K562 (cell line): Measurements from ENCODE around the gene CORIN. TPM values are rescaled to one million over a fixed set of nuclear protein-coding genes. Genes with fewer than 3 reads are reported as not detected.

Experiments
- ATAC-seq: fragments of 200-7000 bp; cut with Tn5 transposase; 3 replicates; pipeline ENCODE4 v1.9.1; 2020; ENCODE audit warnings: moderate library complexity
- BruUV-seq: library from RNA; stranded (reverse); fragments of 400-500 nt; replicated peaks from 2 replicates; lab custom pipeline; 2021; lab: Mats Ljungman, UMichigan
- CTCF ChIA-PET: fragments of 300-600 bp; formaldehyde crosslinking; extraction: SDS; loops from one replicate; lab custom pipeline; 2021; ENCODE audit warnings: low intra/inter-chr PET ratio; lab: Yijun Ruan, JAX
- POLR2A ChIA-PET: fragments of 300-600, 350-650 bp; sonication (Branson Sonifier 250); formaldehyde crosslinking; extraction: SDS; loops from one replicate; lab custom pipeline; 2021; ENCODE audit warnings: antibody characterized with exemption, inconsistent platforms; lab: Yijun Ruan, JAX
- DNase-seq, 4 experiments: peaks; one replicate each; pipeline versions ENCODE4 v3.0.0 to v3.0.0-alpha.2; 2011 to 2018; ENCODE audit warnings: low spot score in 3 of 4, mixed read lengths in 3 of 4; ENCODE audit errors: extremely low read depth in 1 of 4
- FAIRE-seq: peaks from 2 replicates; lab custom pipeline; 2011; peaks lifted over from hg19 to GRCh38; lab: Jason Lieb, UNC
- H2AFZ ChIP-seq: 2 replicates; pipeline ENCODE4 v1.6.0; 2011; ENCODE audit warnings: low read depth, low read length, control low read depth, inconsistent platforms
- H3K27ac ChIP-seq: fragments of 200-600 bp; 3 replicates; pipeline ENCODE4 v1.8.0; 2011; ENCODE audit warnings: low read depth, mild to moderate bottlenecking, control low read depth, inconsistent platforms, low read length, moderate library complexity, mixed read lengths; ENCODE audit errors: extremely low read depth
- H3K27me3 ChIP-seq, 2 experiments: fragments of 300-600 bp in 1 of 2; 2 replicates in 1 of 2; 3 replicates in 1 of 2; pipeline versions ENCODE4 v1.6.0 to v1.8.0; 2011; ENCODE audit warnings: inconsistent platforms in 2 of 2, low read length in 2 of 2, mild to moderate bottlenecking in 1 of 2, mixed read lengths in 1 of 2, moderate library complexity in 1 of 2; ENCODE audit not compliant: control insufficient read depth in 2 of 2, insufficient read depth in 2 of 2
- H3K36me3 ChIP-seq: fragments of 300-600 bp; 3 replicates; pipeline ENCODE4 v1.8.0; 2011; ENCODE audit warnings: mild to moderate bottlenecking, low read length, inconsistent platforms; ENCODE audit not compliant: control insufficient read depth, insufficient read depth
- H3K4me1 ChIP-seq, 2 experiments: fragments of 200-600 bp in 1 of 2; replicated peaks in 1 of 2; 2 replicates in 1 of 2; 3 replicates in 1 of 2; pipeline versions ENCODE4 v1.5.1 to v1.8.0; 2011; ENCODE audit warnings: inconsistent platforms in 2 of 2, low read length in 2 of 2, mild to moderate bottlenecking in 1 of 2, mixed read lengths in 1 of 2, moderate library complexity in 1 of 2; ENCODE audit not compliant: control insufficient read depth in 2 of 2, insufficient read depth in 2 of 2
- H3K4me2 ChIP-seq: 2 replicates; pipeline ENCODE4 v1.6.1; 2011; ENCODE audit warnings: low read length, control low read depth, inconsistent platforms, mixed read lengths; ENCODE audit not compliant: insufficient read depth
- H3K4me3 ChIP-seq: fragments of 200-600 bp; sonication (generic), shearing (Covaris generic); 2 replicates; pipeline ENCODE4 v1.5.1; 2016; ENCODE audit warnings: control low read depth, inconsistent platforms
- H3K79me2 ChIP-seq: fragments of 200-600 bp; 3 replicates; pipeline ENCODE4 v1.8.0; 2011; ENCODE audit warnings: low read length, inconsistent platforms; ENCODE audit not compliant: control insufficient read depth, insufficient read depth
- H3K9ac ChIP-seq, 2 experiments: 2 replicates each; pipeline versions ENCODE4 v1.6.0 to v1.6.1; 2011; ENCODE audit warnings: low read depth in 2 of 2, low read length in 2 of 2, control low read depth in 1 of 2, inconsistent platforms in 1 of 2, mild to moderate bottlenecking in 1 of 2, mixed read lengths in 1 of 2; ENCODE audit not compliant: insufficient read depth in 1 of 2
- H3K9me1 ChIP-seq: one replicate; pipeline ENCODE4 v1.6.0; 2011; ENCODE audit warnings: inconsistent platforms, mild to moderate bottlenecking, low read length, moderate library complexity; ENCODE audit not compliant: control insufficient read depth, insufficient read depth
- H3K9me3 ChIP-seq: replicated peaks from 2 replicates; pipeline ENCODE4 v1.5.1; 2011; ENCODE audit warnings: low read depth, low read length, inconsistent platforms; ENCODE audit not compliant: control insufficient read depth, insufficient read depth
- H4K20me1 ChIP-seq: replicated peaks from 2 replicates; pipeline ENCODE4 v1.6.1; 2011; ENCODE audit warnings: low read length, inconsistent platforms, mixed read lengths; ENCODE audit not compliant: control insufficient read depth, insufficient read depth
- BRF1 ChIP-seq: IDR thresholded peaks from 3 replicates; pipeline ENCODE4 v1.6.1; 2011; ENCODE audit warnings: borderline replicate concordance, mild to moderate bottlenecking; ENCODE audit not compliant: insufficient read length; ENCODE audit errors: extremely low read depth
- CBFA2T2 ChIP-seq: fragments of 450-650 bp; conservative IDR thresholded peaks from 2 replicates; pipeline ENCODE4 v1.6.1; 2017; ENCODE audit warnings: mild to moderate bottlenecking
- FOXK2 ChIP-seq, 2 experiments: fragments of 450-650 bp; IDR thresholded peaks in 1 of 2; conservative IDR thresholded peaks in 1 of 2; 2 replicates each; pipeline ENCODE4 v1.6.1; 2016; ENCODE audit warnings: low read depth in 2 of 2, mild to moderate bottlenecking in 1 of 2
- FOXM1 ChIP-seq, 2 experiments: fragments of 450-650 bp in 1 of 2; sonication (generic) in 1 of 2; formaldehyde crosslinking in 1 of 2; IDR thresholded peaks; 2 replicates each; pipeline versions ENCODE4 v1.6.1 to v1.9.0; 2017 to 2022; ENCODE audit warnings: low read depth in 2 of 2, mild to moderate bottlenecking in 2 of 2, missing genetic modification reagents in 1 of 2, moderate library complexity in 1 of 2
- GABPB2 ChIP-seq: fragments of 250-450 bp; sonication (Bioruptor Pico); conservative IDR thresholded peaks from 2 replicates; pipeline ENCODE4 v1.5.1; 2021; ENCODE audit warnings: mild to moderate bottlenecking
- KLF1 ChIP-seq: fragments of 450-650 bp; IDR thresholded peaks from 2 replicates; pipeline ENCODE4 v1.6.1; 2016; ENCODE audit warnings: missing genetic modification characterization, missing compliant biosample characterization
- KLF10 ChIP-seq: fragments of 250-450 bp; sonication (Bioruptor Pico); IDR thresholded peaks from 2 replicates; pipeline ENCODE4 v1.6.1; 2021; ENCODE audit warnings: matching md5 sums
- OTX1 ChIP-seq: fragments of 450-650 bp; formaldehyde crosslinking; IDR thresholded peaks from 2 replicates; pipeline ENCODE4 v1.4.0; 2022; ENCODE audit warnings: mild to moderate bottlenecking
- SETDB1 ChIP-seq: IDR thresholded peaks from one replicate; pipeline ENCODE4 v1.6.1; 2012; ENCODE audit warnings: low read length, control low read depth, inconsistent platforms
- ZNF77 ChIP-seq: fragments of 250-450 bp; sonication (Bioruptor Pico); IDR thresholded peaks from 2 replicates; pipeline ENCODE4 v1.5.0; 2020
- WGBS: fragments of 100-300 bp; shearing (Covaris generic); methylation state at CpG from one replicate; pipeline ENCODE4 v1.1.6; 2016; ENCODE audit warnings: low coverage, mixed read lengths; ENCODE audit not compliant: insufficient coverage; ENCODE audit errors: missing lambda C conversion rate; 5-methylcytosine and 5-hydroxymethylcytosine counted together
- in situ Hi-C: fragments of 300-500 bp; cut with MboI; formaldehyde crosslinking; loops from 4 replicates; pipeline ENCODE4 v1.15.0; 2018; ENCODE audit warnings: inconsistent platforms, mixed read lengths
- intact Hi-C: fragments of 100-400 bp; cut with micrococcal nuclease; formaldehyde crosslinking; loops from 2 replicates; pipeline ENCODE4 v1.14.2; 2022
- polyA plus RNA-seq, 8 experiments: library from polyadenylated mRNA; depleted of rRNA in 4 of 8; stranded (reverse) in 5 of 8; unstranded in 3 of 8; fragments of >200 nt; fragmentation: Nextera tagmentation in 2 of 8; fragmentation: Illumina TruSeq in 1 of 8; extraction: Ambion mirVana in 2 of 8; extraction: Trizol in 1 of 8; gene quantifications; 2 replicates each; pipeline versions ENCODE4 v1.2.1 to v1.2.3, GENCODE V29; 2011 to 2014; ENCODE audit warnings: inconsistent platforms in 1 of 8, missing spikeins in 1 of 8
- total RNA-seq, 7 experiments: library from RNA; depleted of rRNA in 6 of 7; stranded (reverse); fragments of >200 nt in 6 of 7; fragmentation: Illumina TruSeq in 2 of 7; extraction: Trizol in 2 of 7; gene quantifications; 2 replicates each; pipeline versions ENCODE4 v1.2.1 to v1.2.3, GENCODE V29; 2011 to 2021; ENCODE audit warnings: low replicate concordance in 1 of 7
- TF ChIP-seq, protein P1 (sequence below), 2 experiments: IDR thresholded peaks in 1 of 2; conservative IDR thresholded peaks in 1 of 2; 2 replicates each; pipeline ENCODE4 v1.6.1; 2016; ENCODE audit warnings: low read depth in 2 of 2, mild to moderate bottlenecking in 1 of 2, missing compliant biosample characterization in 1 of 2, missing genetic modification characterization in 1 of 2, moderate library complexity in 1 of 2
- TF ChIP-seq, protein P2 (sequence below): sonication (generic); formaldehyde crosslinking; IDR thresholded peaks from 2 replicates; pipeline ENCODE4 v1.8.0; 2022; ENCODE audit warnings: mild to moderate bottlenecking, missing genetic modification reagents
- TF ChIP-seq, protein P3 (sequence below): sonication (generic); formaldehyde crosslinking; IDR thresholded peaks from 2 replicates; pipeline ENCODE4 v1.8.0; 2022; ENCODE audit warnings: missing genetic modification reagents, mild to moderate bottlenecking, borderline replicate concordance

Gene CORIN
- total and polyA plus RNA-seq, 9 of the 15 experiments (the other 6 are each of a cell fraction or from before 2014, with no cell fraction given), result 0.04 to 0.31 (median 0.08) TPM; not detected in 4

DNA sequence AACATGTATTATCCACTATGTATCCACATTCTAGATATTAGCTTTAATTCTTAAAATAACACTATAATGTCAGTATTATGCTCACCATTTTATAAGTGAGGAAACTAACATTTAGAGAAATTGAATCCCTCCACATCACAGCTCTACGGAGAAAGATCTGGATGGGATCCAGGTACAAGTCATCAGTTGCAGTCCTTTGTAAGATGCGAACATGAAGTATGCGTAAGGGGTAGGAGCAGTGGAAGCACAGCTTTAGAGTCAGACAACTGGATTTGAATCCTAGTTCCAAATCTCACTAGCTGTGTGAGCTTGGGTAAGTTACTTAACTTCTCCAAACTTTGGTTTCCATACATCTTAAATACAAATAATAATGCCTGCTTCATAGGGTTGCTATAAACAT, 190.3 kb downstream of the CORIN start:
- no peaks in the 10 kb centered on the region for H3K27me3 ChIP-seq
- intact Hi-C loops (no loop called here), in situ Hi-C loops (no loop called here)
- no peak overlapping the region for H3K4me2 ChIP-seq
- ChIA-PET CTCF (no interaction called here), POLR2A (no interaction called here)
- WGBS, result 2% methylated on average over 3 of the region's 3 CpGs
- BruUV-seq, result no TSS peak
- H3K9me3 ChIP-seq, result no peaks in the 10 kb centered on the region
- H3K4me1 ChIP-seq, result no peaks in the 10 kb centered on the region
- no peak for DNase-seq
- no peak overlapping the region for H2AFZ ChIP-seq
- H3K79me2 ChIP-seq, result no peaks in the 10 kb centered on the region
- H3K36me3 ChIP-seq, result no peaks in the 10 kb centered on the region
- H3K27ac ChIP-seq, result no peak overlapping the region
- no peak for FAIRE-seq
- no peak overlapping the region for H3K9ac ChIP-seq
- H3K9me1 ChIP-seq, result no peaks in the 10 kb centered on the region
- ATAC-seq, result no peak
- H3K4me3 ChIP-seq, result no peak overlapping the region
- no peaks in the 10 kb centered on the region for H4K20me1 ChIP-seq
- no peak for TF ChIP-seq FOXK2 (conservative IDR thresholded peaks at IDR 0.05 in 1 of 2, IDR thresholded peaks at IDR 0.05 in 1 of 2; ENCODE audit: low read depth in 2 of 2)
- TF ChIP-seq BRF1, result no peak
- TF ChIP-seq, protein P1, sequence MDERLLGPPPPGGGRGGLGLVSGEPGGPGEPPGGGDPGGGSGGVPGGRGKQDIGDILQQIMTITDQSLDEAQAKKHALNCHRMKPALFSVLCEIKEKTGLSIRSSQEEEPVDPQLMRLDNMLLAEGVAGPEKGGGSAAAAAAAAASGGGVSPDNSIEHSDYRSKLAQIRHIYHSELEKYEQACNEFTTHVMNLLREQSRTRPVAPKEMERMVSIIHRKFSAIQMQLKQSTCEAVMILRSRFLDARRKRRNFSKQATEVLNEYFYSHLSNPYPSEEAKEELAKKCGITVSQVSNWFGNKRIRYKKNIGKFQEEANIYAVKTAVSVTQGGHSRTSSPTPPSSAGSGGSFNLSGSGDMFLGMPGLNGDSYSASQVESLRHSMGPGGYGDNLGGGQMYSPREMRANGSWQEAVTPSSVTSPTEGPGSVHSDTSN (CRISPR knock-in tag; IDR thresholded peaks at IDR 0.05; ENCODE audit: low read depth), result no peak
- TF ChIP-seq, protein P1 (tag; conservative IDR thresholded peaks at IDR 0.05; ENCODE audit: low read depth), result no peak
- TF ChIP-seq FOXM1 (IDR thresholded peaks at IDR 0.05; ENCODE audit: low read depth), result no peak
- TF ChIP-seq FOXM1 (CRISPR knock-in tag; IDR thresholded peaks at IDR 0.05; ENCODE audit: low read depth), result no peak
- no peak for TF ChIP-seq GABPB2 (CRISPR knock-in tag)
- TF ChIP-seq, protein P2, sequence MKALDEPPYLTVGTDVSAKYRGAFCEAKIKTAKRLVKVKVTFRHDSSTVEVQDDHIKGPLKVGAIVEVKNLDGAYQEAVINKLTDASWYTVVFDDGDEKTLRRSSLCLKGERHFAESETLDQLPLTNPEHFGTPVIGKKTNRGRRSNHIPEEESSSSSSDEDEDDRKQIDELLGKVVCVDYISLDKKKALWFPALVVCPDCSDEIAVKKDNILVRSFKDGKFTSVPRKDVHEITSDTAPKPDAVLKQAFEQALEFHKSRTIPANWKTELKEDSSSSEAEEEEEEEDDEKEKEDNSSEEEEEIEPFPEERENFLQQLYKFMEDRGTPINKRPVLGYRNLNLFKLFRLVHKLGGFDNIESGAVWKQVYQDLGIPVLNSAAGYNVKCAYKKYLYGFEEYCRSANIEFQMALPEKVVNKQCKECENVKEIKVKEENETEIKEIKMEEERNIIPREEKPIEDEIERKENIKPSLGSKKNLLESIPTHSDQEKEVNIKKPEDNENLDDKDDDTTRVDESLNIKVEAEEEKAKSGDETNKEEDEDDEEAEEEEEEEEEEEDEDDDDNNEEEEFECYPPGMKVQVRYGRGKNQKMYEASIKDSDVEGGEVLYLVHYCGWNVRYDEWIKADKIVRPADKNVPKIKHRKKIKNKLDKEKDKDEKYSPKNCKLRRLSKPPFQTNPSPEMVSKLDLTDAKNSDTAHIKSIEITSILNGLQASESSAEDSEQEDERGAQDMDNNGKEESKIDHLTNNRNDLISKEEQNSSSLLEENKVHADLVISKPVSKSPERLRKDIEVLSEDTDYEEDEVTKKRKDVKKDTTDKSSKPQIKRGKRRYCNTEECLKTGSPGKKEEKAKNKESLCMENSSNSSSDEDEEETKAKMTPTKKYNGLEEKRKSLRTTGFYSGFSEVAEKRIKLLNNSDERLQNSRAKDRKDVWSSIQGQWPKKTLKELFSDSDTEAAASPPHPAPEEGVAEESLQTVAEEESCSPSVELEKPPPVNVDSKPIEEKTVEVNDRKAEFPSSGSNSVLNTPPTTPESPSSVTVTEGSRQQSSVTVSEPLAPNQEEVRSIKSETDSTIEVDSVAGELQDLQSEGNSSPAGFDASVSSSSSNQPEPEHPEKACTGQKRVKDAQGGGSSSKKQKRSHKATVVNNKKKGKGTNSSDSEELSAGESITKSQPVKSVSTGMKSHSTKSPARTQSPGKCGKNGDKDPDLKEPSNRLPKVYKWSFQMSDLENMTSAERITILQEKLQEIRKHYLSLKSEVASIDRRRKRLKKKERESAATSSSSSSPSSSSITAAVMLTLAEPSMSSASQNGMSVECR, result no peak
- TF ChIP-seq SETDB1, result no peak
- TF ChIP-seq OTX1 (CRISPR knock-in tag), result no peak
- TF ChIP-seq, protein P3, sequence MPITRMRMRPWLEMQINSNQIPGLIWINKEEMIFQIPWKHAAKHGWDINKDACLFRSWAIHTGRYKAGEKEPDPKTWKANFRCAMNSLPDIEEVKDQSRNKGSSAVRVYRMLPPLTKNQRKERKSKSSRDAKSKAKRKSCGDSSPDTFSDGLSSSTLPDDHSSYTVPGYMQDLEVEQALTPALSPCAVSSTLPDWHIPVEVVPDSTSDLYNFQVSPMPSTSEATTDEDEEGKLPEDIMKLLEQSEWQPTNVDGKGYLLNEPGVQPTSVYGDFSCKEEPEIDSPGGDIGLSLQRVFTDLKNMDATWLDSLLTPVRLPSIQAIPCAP (CRISPR knock-in tag), result no peak
- no peak for TF ChIP-seq ZNF77 (CRISPR knock-in tag)
- no peak for TF ChIP-seq KLF1 (tag)
- TF ChIP-seq CBFA2T2, result no peak
- TF ChIP-seq KLF10 (CRISPR knock-in tag), result no peak
